T-cell (primary cell): Measurements from ENCODE around the gene PTX4. TPM values are rescaled to one million over a fixed set of nuclear protein-coding genes. Genes with fewer than 3 reads are reported as not detected.

Experiments used
- ATAC-seq, 4 experiments: fragments of 200-7000 bp in 3 of 4; fragments of 150-1000 bp in 1 of 4; cut with Tn5 transposase; replicated peaks in 1 of 4; 1 replicate in 3 of 4; 2 replicates in 1 of 4; pipeline ENCODE4 v1.10.0; 2021; ENCODE audit warnings: moderate library complexity in 3 of 4, mild to moderate bottlenecking in 2 of 4, moderate number of reproducible peaks in 1 of 4
- CTCF ChIA-PET, 2 donors: fragments of 300-600 bp; sonication (Branson Sonifier 250); formaldehyde crosslinking; loops; one replicate each; lab custom pipeline; 2022; ENCODE audit warnings: antibody characterized with exemption in 2 of 2; lab: Charles Lee
- POLR2A ChIA-PET, 2 donors: fragments of 300-600 bp; sonication (Branson Sonifier 250); formaldehyde crosslinking; loops; one replicate each; lab custom pipeline; 2022; ENCODE audit warnings: antibody characterized with exemption in 2 of 2; lab: Charles Lee
- DNase-seq, 35 experiments: peaks; one replicate each; pipeline versions ENCODE4 v3.0.0 to v3.0.0-alpha.2; 2013 to 2023
- H3K27ac ChIP-seq: one replicate; pipeline ENCODE4 v1.5.1; 2013; ENCODE audit warnings: low read length
- H3K27me3 ChIP-seq, 2 experiments: replicated peaks in 1 of 2; 1 replicate in 1 of 2; 2 replicates in 1 of 2; pipeline versions ENCODE4 v1.6.1 to v1.7.0; 2013; ENCODE audit warnings: low read length in 1 of 2, mixed read lengths in 1 of 2; ENCODE audit not compliant: control insufficient read depth in 2 of 2, insufficient read depth in 2 of 2; ENCODE audit errors: extremely low read depth in 1 of 2
- H3K36me3 ChIP-seq, 2 donors: 1 replicate in 1 of 2; 2 replicates in 1 of 2; pipeline versions ENCODE4 v1.6.1 to v1.7.0; 2013; ENCODE audit warnings: low read length in 1 of 2; ENCODE audit not compliant: control insufficient read depth in 2 of 2, insufficient read depth in 1 of 2; ENCODE audit errors: extremely low read depth in 1 of 2
- H3K4me1 ChIP-seq, 2 experiments: 1 replicate in 1 of 2; 2 replicates in 1 of 2; pipeline versions ENCODE4 v1.6.1 to v1.7.0; 2013; ENCODE audit warnings: low read length in 2 of 2, mixed read lengths in 1 of 2; ENCODE audit not compliant: insufficient read depth in 2 of 2, control insufficient read depth in 1 of 2; ENCODE audit errors: extremely low read depth in 1 of 2
- H3K4me3 ChIP-seq, 2 donors: 1 replicate in 1 of 2; 2 replicates in 1 of 2; pipeline versions ENCODE4 v1.5.1 to v1.7.0; 2013; ENCODE audit warnings: mild to moderate bottlenecking in 2 of 2, low read length in 1 of 2, moderate library complexity in 1 of 2; ENCODE audit not compliant: control insufficient read depth in 1 of 2; ENCODE audit errors: extremely low read depth in 1 of 2
- H3K9me3 ChIP-seq: 2 replicates; pipeline ENCODE4 v1.7.0; 2013
- H3K27ac Mint-ChIP-seq, 2 donors: one replicate each; pipeline ENCODE4 v1.8.0; 2020 to 2021; ENCODE audit warnings: mild to moderate bottlenecking in 2 of 2, mixed read lengths in 2 of 2
- H3K27me3 Mint-ChIP-seq, 2 donors: one replicate each; pipeline ENCODE4 v1.8.0; 2021 to 2022; ENCODE audit warnings: mixed read lengths in 2 of 2
- H3K36me3 Mint-ChIP-seq: one replicate; pipeline ENCODE4 v1.8.0; 2021; ENCODE audit warnings: mixed read lengths
- H3K4me1 Mint-ChIP-seq, 3 donors: one replicate each; pipeline ENCODE4 v1.8.0; 2020 to 2022; ENCODE audit warnings: mixed read lengths in 3 of 3, mild to moderate bottlenecking in 1 of 3
- H3K4me3 Mint-ChIP-seq, 3 donors: one replicate each; pipeline ENCODE4 v1.8.0; 2020 to 2022; ENCODE audit warnings: mild to moderate bottlenecking in 3 of 3, mixed read lengths in 3 of 3, moderate library complexity in 3 of 3
- H3K9me3 Mint-ChIP-seq, 3 donors: one replicate each; pipeline ENCODE4 v1.8.0; 2020 to 2022; ENCODE audit warnings: mixed read lengths in 3 of 3
- WGBS: methylation state at CpG from one replicate; pipeline ENCODE4 v1.1.5; 2013; ENCODE audit warnings: missing lambda C conversion rate; ENCODE audit not compliant: insufficient coverage; 5-methylcytosine and 5-hydroxymethylcytosine counted together
- total RNA-seq, 35 experiments: library from RNA in 6 of 35; stranded (reverse) in 6 of 35; fragments of 120-200 nt in 1 of 35; gene quantifications; one replicate each; pipeline versions ENCODE4 v1.2.1 to v1.2.4 and lab custom pipeline; 2013 to 2026

The PTX4 gene
- total RNA-seq, 5 donors from 2014 or later (not counting 1 experiment from before 2014, with no cell fraction given) = 0.26 TPM; not detected in 4

DNA sequence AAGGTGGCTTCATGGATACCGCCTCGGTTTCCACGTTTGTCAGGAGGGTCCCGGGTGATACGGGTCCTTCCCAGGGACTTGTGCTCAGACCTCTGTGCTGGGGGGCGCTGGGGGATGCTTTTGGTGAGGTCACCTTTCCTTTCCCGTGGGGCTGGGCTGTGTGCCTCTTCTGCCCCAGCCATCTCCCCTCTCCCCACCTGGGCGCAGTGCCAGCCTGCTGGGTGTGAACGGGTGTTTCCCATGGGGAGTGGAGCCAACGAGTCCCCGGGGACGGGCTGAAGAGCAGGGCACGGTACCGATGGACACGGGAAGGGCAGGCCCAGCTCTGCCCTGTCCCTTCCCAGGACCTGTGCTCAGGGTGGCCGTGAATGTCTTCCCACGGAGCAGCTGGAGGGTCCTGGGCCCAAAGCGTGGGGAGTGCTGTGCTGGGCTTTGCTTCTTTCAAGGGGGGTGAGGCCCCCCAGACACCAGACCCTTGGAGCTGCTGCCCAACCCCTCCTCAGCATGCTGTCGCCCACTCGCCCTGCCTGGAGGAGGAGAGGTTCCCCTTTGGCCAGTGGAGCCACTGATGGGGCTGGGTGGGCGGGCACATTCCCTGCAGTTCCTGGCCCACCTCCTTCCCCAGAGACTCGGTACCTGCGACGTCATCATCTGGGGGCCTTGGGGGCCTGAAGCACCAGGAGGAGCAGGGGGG is 19.9 kb upstream of the PTX4 start:
- Histone ChIP-seq H3K9me3 (no peaks in the 10 kb centered on the region), H3K4me1 (no peaks in the 10 kb centered on the region), H3K4me3 (no peak overlapping the region), H3K27me3 (no peaks in the 10 kb centered on the region), H3K27ac (no peak overlapping the region), H3K36me3 (peaks cover 9% of the 10 kb centered on the region in 2 donors)
- ChIA-PET POLR2A (no interaction called here), CTCF (no interaction called here)
- Mint-ChIP-seq H3K9me3 (no peaks in the 10 kb centered on the region), H3K27ac (no peak overlapping the region), H3K4me1 (no peaks in the 10 kb centered on the region), H3K4me3 (no peak overlapping the region), H3K36me3 (peaks cover 5% of the 10 kb centered on the region), H3K27me3 (no peaks in the 10 kb centered on the region)
- WGBS = 96% methylated on average over 17 of the region's 24 CpGs
- no peak for DNase-seq
- ATAC-seq = no peak

DNA sequence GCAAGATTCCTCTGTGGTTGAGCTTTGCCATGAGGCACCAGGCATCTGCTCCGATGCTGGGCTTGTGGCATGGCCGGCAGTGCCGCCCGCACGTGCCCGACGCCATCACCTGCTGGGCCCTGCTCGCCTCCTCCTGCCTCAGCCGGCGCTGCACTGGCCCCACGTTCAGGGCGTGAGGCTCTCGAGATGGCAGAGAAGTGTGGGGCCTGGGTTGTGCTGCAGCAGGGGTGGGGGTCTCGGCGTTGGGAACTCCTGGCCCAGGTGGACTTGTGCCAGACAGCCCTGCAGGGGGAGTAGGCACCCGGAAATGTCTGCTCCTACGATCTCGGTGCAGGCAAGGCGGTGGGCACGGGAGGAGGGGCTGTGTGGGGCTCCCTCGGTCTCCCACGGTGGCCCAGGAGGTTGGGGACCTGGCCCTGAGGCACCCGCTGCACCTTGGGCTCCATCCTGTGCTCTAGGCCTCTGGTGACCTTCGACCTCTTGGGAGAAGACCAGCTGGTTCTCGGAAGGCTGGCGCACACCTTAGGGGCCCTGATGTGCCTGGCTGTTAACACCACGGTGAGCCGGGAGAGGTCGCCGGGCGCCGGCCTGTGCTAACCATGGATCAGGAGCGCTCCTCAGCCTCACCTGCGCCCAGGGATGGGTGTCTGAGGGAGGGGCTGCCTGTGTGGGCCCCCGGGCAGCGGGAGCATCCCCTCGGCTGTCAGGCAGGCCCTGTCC is 17.9 kb upstream of the PTX4 start:
- H3K9me3 Mint-ChIP-seq = no peaks in the 10 kb centered on the region
- no peaks in the 10 kb centered on the region for H3K27me3 Mint-ChIP-seq
- H3K4me1 Mint-ChIP-seq = no peaks in the 10 kb centered on the region
- H3K27me3 ChIP-seq = no peaks in the 10 kb centered on the region
- H3K9me3 ChIP-seq = no peaks in the 10 kb centered on the region
- ATAC-seq (no peak), DNase-seq (no peak)
- H3K4me1 ChIP-seq = no peaks in the 10 kb centered on the region
- CTCF ChIA-PET = no interaction called here
- H3K4me3 ChIP-seq = no peak overlapping the region
- no peak overlapping the region for H3K27ac Mint-ChIP-seq
- 95% methylated on average over 34 of the region's 37 CpGs for WGBS
- H3K27ac ChIP-seq = no peak overlapping the region
- no peak overlapping the region for H3K4me3 Mint-ChIP-seq
- H3K36me3 ChIP-seq = peaks cover 13 to 25% of the 10 kb centered on the region in 2 donors
- POLR2A ChIA-PET = no interaction called here
- peaks cover 12% of the 10 kb centered on the region for H3K36me3 Mint-ChIP-seq

DNA sequence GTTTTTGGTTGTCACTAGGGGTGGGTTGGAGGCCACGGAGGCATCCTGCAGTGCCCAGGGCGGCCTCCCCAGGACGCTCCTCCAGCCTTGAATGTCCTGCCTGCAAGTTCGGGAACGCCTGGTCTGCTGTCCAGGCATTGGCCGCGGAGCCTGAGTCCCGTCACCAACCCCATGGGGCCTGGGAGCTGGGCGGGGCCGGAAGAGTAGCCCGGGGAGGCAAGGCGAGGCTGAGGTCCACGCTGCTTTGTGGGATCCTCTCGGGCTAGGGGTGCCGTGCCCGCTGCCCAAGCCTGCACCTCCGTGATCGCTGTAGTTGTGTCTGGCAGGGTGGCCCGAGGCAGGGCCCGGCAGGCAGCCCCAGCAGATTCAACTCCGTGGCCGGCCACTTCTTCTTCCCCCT is 17.2 kb upstream of the PTX4 start:
- Histone ChIP-seq H3K27ac (no peak overlapping the region), H3K27me3 (no peaks in the 10 kb centered on the region), H3K4me1 (no peaks in the 10 kb centered on the region), H3K4me3 (no peak overlapping the region), H3K36me3 (peaks cover 16 to 31% of the 10 kb centered on the region in 2 donors), H3K9me3 (no peaks in the 10 kb centered on the region)
- ATAC-seq = no peak
- 91% methylated on average over 19 of the region's 22 CpGs for WGBS
- Mint-ChIP-seq H3K9me3 (no peaks in the 10 kb centered on the region), H3K27me3 (no peaks in the 10 kb centered on the region), H3K4me1 (no peaks in the 10 kb centered on the region), H3K36me3 (peaks cover 9% of the 10 kb centered on the region), H3K4me3 (no peak overlapping the region), H3K27ac (no peak overlapping the region)
- POLR2A ChIA-PET = no interaction called here
- no peak for DNase-seq
- CTCF ChIA-PET = no interaction called here

DNA sequence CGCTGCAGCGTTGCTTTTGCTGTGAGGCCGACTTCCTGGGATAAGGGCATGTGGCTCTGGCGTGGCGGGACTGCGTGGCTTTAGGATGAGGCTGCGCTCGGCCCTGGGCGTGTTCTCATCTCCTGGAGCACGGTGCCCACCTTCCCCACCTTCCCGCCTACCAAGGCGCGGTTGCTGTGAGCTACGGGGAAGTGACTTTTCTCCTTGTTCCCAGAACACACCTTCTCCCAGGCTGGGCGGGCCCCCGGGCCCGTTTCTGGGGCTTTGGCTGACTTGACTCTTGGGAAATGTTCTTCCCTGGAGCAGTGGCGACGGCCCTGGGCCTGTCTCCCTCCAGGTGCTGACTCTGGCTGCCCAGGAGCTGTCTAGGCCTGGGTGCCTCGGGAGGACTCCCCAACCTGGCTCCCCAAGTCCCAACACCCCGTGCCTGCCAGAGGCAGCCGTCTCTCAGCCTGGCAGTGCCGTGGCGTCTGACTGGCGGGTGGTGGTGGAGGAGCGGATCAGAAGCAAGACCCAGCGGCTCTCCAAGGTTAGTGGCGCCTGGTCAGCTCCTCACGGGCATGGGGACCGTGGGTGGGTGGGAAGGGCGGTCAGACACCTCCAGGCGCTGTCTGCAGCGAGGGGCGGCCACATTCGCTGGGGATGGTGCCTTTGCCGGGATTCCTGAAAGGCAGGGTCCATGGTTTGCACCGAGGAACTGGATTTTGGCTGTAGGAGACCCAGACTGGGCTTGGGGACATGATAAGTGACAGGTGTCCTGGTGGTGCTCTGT is 16.5 kb upstream of the PTX4 start:
- no peaks in the 10 kb centered on the region for H3K4me1 Mint-ChIP-seq
- H3K27me3 Mint-ChIP-seq = no peaks in the 10 kb centered on the region
- no peak overlapping the region for H3K4me3 Mint-ChIP-seq
- H3K27ac ChIP-seq = no peak overlapping the region
- H3K36me3 ChIP-seq = peaks cover 17 to 32% of the 10 kb centered on the region in 2 donors
- H3K4me1 ChIP-seq = no peaks in the 10 kb centered on the region
- DNase-seq (no peak), ATAC-seq (no peak)
- peaks cover 9% of the 10 kb centered on the region for H3K36me3 Mint-ChIP-seq
- no peaks in the 10 kb centered on the region for H3K27me3 ChIP-seq
- no peaks in the 10 kb centered on the region for H3K9me3 ChIP-seq
- 95% methylated on average over 23 of the region's 37 CpGs for WGBS
- no peaks in the 10 kb centered on the region for H3K9me3 Mint-ChIP-seq
- POLR2A ChIA-PET = no interaction called here
- H3K4me3 ChIP-seq = no peak overlapping the region
- H3K27ac Mint-ChIP-seq = no peak overlapping the region
- CTCF ChIA-PET = no interaction called here

DNA sequence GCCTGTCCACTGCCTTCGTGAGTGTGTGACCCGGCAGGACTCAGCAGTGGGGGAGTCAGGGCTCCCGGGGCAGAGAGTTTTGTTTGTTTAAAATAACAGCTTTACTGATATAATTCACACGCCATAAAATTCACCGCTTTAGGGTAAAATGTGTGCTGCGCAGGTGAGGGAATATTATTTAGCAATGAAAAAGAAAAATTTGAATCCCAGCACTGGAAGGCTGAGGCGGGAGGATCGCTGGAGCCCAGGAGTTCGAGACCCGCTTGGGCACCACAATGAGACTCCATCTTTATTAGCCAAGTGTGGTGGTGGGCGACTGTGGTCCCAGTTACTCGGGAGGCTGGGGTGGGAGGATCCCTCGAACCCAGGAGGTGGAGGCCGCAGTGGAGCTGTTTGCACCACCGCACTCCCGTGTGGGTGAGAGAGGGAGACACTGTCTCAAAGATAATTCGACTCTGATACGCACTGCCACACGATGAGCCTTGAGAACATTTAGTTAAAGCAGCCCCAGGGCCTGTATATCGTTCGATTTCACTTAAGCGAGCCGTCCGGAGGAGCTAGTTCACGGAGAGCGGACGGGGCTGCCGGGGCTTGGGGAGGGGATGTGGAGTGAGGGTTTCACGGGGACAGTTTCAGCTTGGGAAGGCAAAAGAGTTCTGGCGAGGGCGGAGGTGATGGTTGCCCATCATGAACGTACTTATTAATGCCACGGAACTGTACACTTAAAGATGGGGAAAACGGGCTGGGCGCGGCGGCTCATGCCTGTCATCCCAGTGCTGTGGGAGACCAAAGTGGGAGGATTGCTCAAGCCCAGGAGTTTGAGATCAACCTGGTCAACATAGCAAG is 14.6 kb upstream of the PTX4 start:
- Mint-ChIP-seq H3K4me1 (peaks cover 0 to 5% (median 0%) of the 10 kb centered on the region in 3 donors), H3K9me3 (no peaks in the 10 kb centered on the region), H3K36me3 (peaks cover 14% of the 10 kb centered on the region), H3K4me3 (no peak overlapping the region), H3K27me3 (no peaks in the 10 kb centered on the region), H3K27ac (no peak overlapping the region)
- Histone ChIP-seq H3K36me3 (peaks cover 19 to 38% of the 10 kb centered on the region in 2 donors), H3K27me3 (no peaks in the 10 kb centered on the region), H3K4me1 (no peaks in the 10 kb centered on the region), H3K4me3 (no peak overlapping the region), H3K27ac (no peak overlapping the region), H3K9me3 (no peaks in the 10 kb centered on the region)
- CTCF ChIA-PET = no interaction called here
- DNase-seq (no peak), ATAC-seq (no peak)
- POLR2A ChIA-PET = no interaction called here
- 97% methylated on average over 33 of the region's 37 CpGs for WGBS
